HEK293 (cell line): ENCODE results near the gene RNF217.
A peak's percentile ranks its signal among the peaks of the same experiment; 100 is the strongest.

Experiments
- CTCF ChIA-PET: fragments of 350-600 bp; formaldehyde crosslinking; extraction: SDS; loops from one replicate; lab custom pipeline; 2021; ENCODE audit warnings: antibody characterized with exemption; lab: Yijun Ruan, JAX
- POLR2A ChIA-PET: fragments of 300-600 bp; formaldehyde crosslinking; extraction: SDS; loops from one replicate; lab custom pipeline; 2020; ENCODE audit warnings: antibody characterized with exemption, inconsistent platforms; lab: Yijun Ruan, JAX
- H3K27ac ChIP-seq: fragments of 200-500 bp; sonication (Bioruptor generic); 2 replicates; pipeline ENCODE4 v1.5.1; 2014; ENCODE audit warnings: low read depth, low read length, control low read depth, inconsistent platforms; ENCODE audit errors: extremely low read depth
- H3K36me3 ChIP-seq, 2 experiments: fragments of 200-500 bp in 1 of 2; sonication (Bioruptor generic) in 1 of 2; 1 replicate in 1 of 2; 2 replicates in 1 of 2; pipeline ENCODE4 v1.5.1; 2014 to 2017; ENCODE audit warnings: inconsistent platforms in 2 of 2, low read length in 2 of 2; ENCODE audit not compliant: control insufficient read depth in 2 of 2, insufficient read depth in 1 of 2
- H3K4me1 ChIP-seq: fragments of 200-500 bp; sonication (Bioruptor generic); 2 replicates; pipeline ENCODE4 v1.5.1; 2014; ENCODE audit warnings: mild to moderate bottlenecking, low read length, inconsistent platforms; ENCODE audit not compliant: control insufficient read depth, insufficient read depth
- H3K4me3 ChIP-seq: 2 replicates; pipeline ENCODE4 v1.5.1; 2011; ENCODE audit warnings: low read depth, mild to moderate bottlenecking, control low read depth, low read length, moderate library complexity
- H3K9me3 ChIP-seq: fragments of 200-500 bp; sonication (Bioruptor generic); 2 replicates; pipeline ENCODE4 v1.5.1; 2014; ENCODE audit warnings: low read depth, low read length, inconsistent platforms; ENCODE audit not compliant: control insufficient read depth, insufficient read depth
- KLF10 ChIP-seq: fragments of 450-650 bp; IDR thresholded peaks from 2 replicates; pipeline ENCODE4 v1.5.1; 2018; ENCODE audit warnings: missing biosample characterization, mild to moderate bottlenecking, missing genetic modification characterization
- KLF16 ChIP-seq: fragments of 450-650 bp; formaldehyde crosslinking; IDR thresholded peaks from 2 replicates; pipeline ENCODE4 v1.5.1; 2017; ENCODE audit warnings: missing biosample characterization, missing genetic modification characterization
- OVOL3 ChIP-seq: fragments of 450-650 bp; formaldehyde crosslinking; IDR thresholded peaks from 2 replicates; pipeline ENCODE4 v1.5.1; 2016; ENCODE audit warnings: missing biosample characterization, missing genetic modification characterization
- SP3 ChIP-seq: fragments of 450-650 bp; formaldehyde crosslinking; IDR thresholded peaks from 2 replicates; pipeline ENCODE4 v1.5.1; 2016; ENCODE audit warnings: missing biosample characterization, missing genetic modification characterization
- ZNF155 ChIP-seq: fragments of 450-650 bp; formaldehyde crosslinking; IDR thresholded peaks from 2 replicates; pipeline ENCODE4 v1.5.1; 2016; ENCODE audit warnings: missing biosample characterization, missing genetic modification characterization
- ZNF24 ChIP-seq: fragments of 450-650 bp; formaldehyde crosslinking; IDR thresholded peaks from 2 replicates; pipeline ENCODE4 v1.5.1; 2016; ENCODE audit warnings: missing biosample characterization, missing genetic modification characterization
- ZNF510 ChIP-seq: fragments of 450-650 bp; formaldehyde crosslinking; IDR thresholded peaks from 2 replicates; pipeline ENCODE4 v1.5.1; 2018; ENCODE audit warnings: mild to moderate bottlenecking, missing genetic modification characterization, missing biosample characterization; ENCODE audit not compliant: insufficient replicate concordance
- TF ChIP-seq, protein P1 (sequence below): fragments of 450-650 bp; formaldehyde crosslinking; conservative IDR thresholded peaks from 2 replicates; pipeline ENCODE4 v1.5.1; 2016; ENCODE audit warnings: low read depth, missing biosample characterization, missing genetic modification characterization
- TF ChIP-seq, protein P2 (sequence below): fragments of 450-650 bp; formaldehyde crosslinking; IDR thresholded peaks from 2 replicates; pipeline ENCODE4 v1.5.1; 2016; ENCODE audit warnings: missing biosample characterization, missing genetic modification characterization
- TF ChIP-seq, protein P3 (sequence below): fragments of 450-650 bp; formaldehyde crosslinking; IDR thresholded peaks from 2 replicates; pipeline ENCODE4 v1.5.1; 2016; ENCODE audit warnings: missing biosample characterization, missing genetic modification characterization

The RNF217 gene

DNA sequence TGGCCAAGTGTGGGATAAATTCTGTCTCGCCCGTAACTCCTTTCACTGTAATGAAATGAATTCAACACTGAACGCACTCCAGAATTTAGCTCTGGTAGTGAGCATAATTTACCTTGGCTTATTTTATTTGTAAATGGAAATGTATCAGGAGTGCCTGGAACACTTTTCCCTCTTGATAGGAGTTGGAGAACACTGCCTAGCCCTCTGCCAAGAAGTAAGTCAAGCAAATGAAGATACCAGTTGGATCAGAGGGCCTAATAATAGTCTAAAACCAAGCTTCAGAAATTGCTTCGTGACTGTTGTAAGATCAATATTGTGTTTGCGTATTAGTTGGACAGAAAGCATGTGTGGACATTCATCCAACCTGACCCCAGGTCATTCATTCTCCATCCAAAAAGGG, 126.7 kb downstream of the RNF217 start:
- ChIA-PET POLR2A (no interaction called here), CTCF (interaction anchor here (0.6 to 1.2 kb wide), 5 partner anchors 10 to 1170 kb away, joined by 3 to 4 read pairs (median 3); partner anchors contain the start of gene TPD52L1)
- Histone ChIP-seq H3K4me1 (no peaks in the 10 kb centered on the region), H3K9me3 (no peaks in the 10 kb centered on the region), H3K36me3 (no peaks in the 10 kb centered on the region), H3K27ac (no peak overlapping the region), H3K4me3 (no peak overlapping the region)
- TF ChIP-seq ZNF155 (no peak), ZNF24 (no peak), ZNF510 (no peak), OVOL3 (tag by site-specific recombination) (no peak), SP3 (tag by site-specific recombination) (no peak)
- TF ChIP-seq, protein P1, sequence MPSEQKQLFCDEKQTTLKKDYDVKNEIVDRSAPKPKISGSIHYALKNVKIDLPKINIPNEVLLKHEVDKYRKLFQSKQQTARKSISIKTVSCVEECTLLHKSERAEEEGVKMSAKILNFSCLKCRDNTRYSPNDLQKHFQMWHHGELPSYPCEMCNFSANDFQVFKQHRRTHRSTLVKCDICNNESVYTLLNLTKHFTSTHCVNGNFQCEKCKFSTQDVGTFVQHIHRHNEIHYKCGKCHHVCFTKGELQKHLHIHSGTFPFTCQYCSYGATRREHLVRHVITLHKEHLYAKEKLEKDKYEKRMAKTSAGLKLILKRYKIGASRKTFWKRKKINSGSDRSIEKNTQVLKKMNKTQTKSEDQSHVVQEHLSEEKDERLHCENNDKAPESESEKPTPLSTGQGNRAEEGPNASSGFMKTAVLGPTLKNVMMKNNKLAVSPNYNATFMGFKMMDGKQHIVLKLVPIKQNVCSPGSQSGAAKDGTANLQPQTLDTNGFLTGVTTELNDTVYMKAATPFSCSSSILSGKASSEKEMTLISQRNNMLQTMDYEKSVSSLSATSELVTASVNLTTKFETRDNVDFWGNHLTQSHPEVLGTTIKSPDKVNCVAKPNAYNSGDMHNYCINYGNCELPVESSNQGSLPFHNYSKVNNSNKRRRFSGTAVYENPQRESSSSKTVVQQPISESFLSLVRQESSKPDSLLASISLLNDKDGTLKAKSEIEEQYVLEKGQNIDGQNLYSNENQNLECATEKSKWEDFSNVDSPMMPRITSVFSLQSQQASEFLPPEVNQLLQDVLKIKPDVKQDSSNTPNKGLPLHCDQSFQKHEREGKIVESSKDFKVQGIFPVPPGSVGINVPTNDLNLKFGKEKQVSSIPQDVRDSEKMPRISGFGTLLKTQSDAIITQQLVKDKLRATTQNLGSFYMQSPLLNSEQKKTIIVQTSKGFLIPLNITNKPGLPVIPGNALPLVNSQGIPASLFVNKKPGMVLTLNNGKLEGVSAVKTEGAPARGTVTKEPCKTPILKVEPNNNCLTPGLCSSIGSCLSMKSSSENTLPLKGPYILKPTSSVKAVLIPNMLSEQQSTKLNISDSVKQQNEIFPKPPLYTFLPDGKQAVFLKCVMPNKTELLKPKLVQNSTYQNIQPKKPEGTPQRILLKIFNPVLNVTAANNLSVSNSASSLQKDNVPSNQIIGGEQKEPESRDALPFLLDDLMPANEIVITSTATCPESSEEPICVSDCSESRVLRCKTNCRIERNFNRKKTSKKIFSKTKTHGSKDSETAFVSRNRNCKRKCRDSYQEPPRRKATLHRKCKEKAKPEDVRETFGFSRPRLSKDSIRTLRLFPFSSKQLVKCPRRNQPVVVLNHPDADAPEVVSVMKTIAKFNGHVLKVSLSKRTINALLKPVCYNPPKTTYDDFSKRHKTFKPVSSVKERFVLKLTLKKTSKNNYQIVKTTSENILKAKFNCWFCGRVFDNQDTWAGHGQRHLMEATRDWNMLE (tag by site-specific recombination), result no peak

DNA sequence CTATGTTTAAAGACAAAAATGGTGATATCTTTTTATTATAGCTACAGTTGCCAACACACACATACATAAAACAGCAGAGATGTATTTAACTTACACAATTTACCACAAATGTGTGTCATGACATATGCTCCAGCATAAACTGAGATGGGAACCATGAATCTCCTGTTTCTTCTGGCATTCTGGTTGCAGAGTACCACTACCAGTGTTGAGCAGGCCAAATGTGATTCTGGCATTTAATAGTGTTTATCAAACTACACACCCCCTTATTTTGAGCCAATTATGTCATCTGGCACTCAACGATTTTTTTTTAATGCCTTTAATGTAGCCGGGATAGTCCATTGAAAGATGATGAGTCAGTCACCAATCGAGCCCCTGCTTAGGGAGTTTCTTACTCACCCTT, 132.3 kb downstream of the RNF217 start:
- H3K4me1 ChIP-seq, result peaks cover 3% of the 10 kb centered on the region
- no peak overlapping the region for H3K27ac ChIP-seq
- TF ChIP-seq, protein P2, sequence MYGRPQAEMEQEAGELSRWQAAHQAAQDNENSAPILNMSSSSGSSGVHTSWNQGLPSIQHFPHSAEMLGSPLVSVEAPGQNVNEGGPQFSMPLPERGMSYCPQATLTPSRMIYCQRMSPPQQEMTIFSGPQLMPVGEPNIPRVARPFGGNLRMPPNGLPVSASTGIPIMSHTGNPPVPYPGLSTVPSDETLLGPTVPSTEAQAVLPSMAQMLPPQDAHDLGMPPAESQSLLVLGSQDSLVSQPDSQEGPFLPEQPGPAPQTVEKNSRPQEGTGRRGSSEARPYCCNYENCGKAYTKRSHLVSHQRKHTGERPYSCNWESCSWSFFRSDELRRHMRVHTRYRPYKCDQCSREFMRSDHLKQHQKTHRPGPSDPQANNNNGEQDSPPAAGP (tag by site-specific recombination), result no peak
- TF ChIP-seq KLF16 (tag by site-specific recombination), result 0 out of 2 replicates have a peak, but pooled peaks have one; percentile 27
- TF ChIP-seq KLF10 (tag by site-specific recombination), result peak; percentile 25; the same call in 1 of the 2 replicates
- TF ChIP-seq, protein P3, sequence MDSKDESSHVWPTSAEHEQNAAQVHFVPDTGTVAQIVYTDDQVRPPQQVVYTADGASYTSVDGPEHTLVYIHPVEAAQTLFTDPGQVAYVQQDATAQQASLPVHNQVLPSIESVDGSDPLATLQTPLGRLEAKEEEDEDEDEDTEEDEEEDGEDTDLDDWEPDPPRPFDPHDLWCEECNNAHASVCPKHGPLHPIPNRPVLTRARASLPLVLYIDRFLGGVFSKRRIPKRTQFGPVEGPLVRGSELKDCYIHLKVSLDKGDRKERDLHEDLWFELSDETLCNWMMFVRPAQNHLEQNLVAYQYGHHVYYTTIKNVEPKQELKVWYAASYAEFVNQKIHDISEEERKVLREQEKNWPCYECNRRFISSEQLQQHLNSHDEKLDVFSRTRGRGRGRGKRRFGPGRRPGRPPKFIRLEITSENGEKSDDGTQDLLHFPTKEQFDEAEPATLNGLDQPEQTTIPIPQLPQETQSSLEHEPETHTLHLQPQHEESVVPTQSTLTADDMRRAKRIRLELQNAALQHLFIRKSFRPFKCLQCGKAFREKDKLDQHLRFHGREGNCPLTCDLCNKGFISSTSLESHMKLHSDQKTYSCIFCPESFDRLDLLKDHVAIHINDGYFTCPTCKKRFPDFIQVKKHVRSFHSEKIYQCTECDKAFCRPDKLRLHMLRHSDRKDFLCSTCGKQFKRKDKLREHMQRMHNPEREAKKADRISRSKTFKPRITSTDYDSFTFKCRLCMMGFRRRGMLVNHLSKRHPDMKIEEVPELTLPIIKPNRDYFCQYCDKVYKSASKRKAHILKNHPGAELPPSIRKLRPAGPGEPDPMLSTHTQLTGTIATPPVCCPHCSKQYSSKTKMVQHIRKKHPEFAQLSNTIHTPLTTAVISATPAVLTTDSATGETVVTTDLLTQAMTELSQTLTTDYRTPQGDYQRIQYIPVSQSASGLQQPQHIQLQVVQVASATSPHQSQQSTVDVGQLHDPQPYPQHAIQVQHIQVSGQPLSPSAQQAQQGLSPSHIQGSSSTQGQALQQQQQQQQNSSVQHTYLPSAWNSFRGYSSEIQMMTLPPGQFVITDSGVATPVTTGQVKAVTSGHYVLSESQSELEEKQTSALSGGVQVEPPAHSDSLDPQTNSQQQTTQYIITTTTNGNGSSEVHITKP (tag by site-specific recombination), result peak; percentile 65
- no peaks in the 10 kb centered on the region for H3K36me3 ChIP-seq
- H3K4me3 ChIP-seq, result no peak overlapping the region
- POLR2A ChIA-PET, result interaction anchor here (0.7 kb wide), 1 partner anchor 171 kb away, joined by 6 read pairs; no protein-coding TSS in a partner anchor
- no peaks in the 10 kb centered on the region for H3K9me3 ChIP-seq
- CTCF ChIA-PET, result interaction anchor here (0.6 to 0.7 kb wide), 4 partner anchors 16 to 630 kb away, joined by 3 to 4 read pairs (median 4); no protein-coding TSS in a partner anchor
